RWPE2 (cell line): ENCODE measurements around the gene ARHGDIB.

Source experiments
- ATAC-seq: fragments of 200-7000 bp; cut with Tn5 transposase; 3 replicates; pipeline ENCODE4 v1.9.1; 2021; ENCODE audit warnings: low read depth
- DNase-seq: peaks from one replicate; pipeline ENCODE4 v3.0.0-alpha.2; 2020; ENCODE audit warnings: low spot score
- H3K27ac ChIP-seq: fragments of 450-650 bp; 2 replicates; pipeline ENCODE4 v1.5.1; 2017; ENCODE audit warnings: mild to moderate bottlenecking; ENCODE audit not compliant: poor library complexity, severe bottlenecking
- H3K27me3 ChIP-seq: fragments of 250-450 bp; sonication (Bioruptor Pico); 2 replicates; pipeline ENCODE4 v1.5.1; 2021; ENCODE audit warnings: mild to moderate bottlenecking, moderate library complexity; ENCODE audit not compliant: insufficient read depth, poor library complexity, severe bottlenecking
- H3K36me3 ChIP-seq: fragments of 250-450 bp; sonication (Bioruptor Pico); 2 replicates; pipeline ENCODE4 v1.5.1; 2020; ENCODE audit warnings: low read depth, mild to moderate bottlenecking, moderate library complexity
- H3K4me1 ChIP-seq: fragments of 250-450 bp; sonication (Bioruptor Pico); 2 replicates; pipeline ENCODE4 v1.5.1; 2021; ENCODE audit warnings: mild to moderate bottlenecking, moderate library complexity; ENCODE audit not compliant: insufficient read depth, poor library complexity, severe bottlenecking
- H3K4me3 ChIP-seq: fragments of 250-450 bp; sonication (Bioruptor Pico); 2 replicates; pipeline ENCODE4 v1.5.1; 2021; ENCODE audit warnings: mild to moderate bottlenecking, moderate library complexity; ENCODE audit not compliant: severe bottlenecking
- H3K9me3 ChIP-seq: fragments of 250-450 bp; sonication (Bioruptor Pico); 2 replicates; pipeline ENCODE4 v1.5.1; 2021; ENCODE audit warnings: mild to moderate bottlenecking, moderate library complexity; ENCODE audit not compliant: severe bottlenecking
- TF ChIP-seq, protein P1 (sequence below): fragments of 450-650 bp; IDR thresholded peaks from one replicate; pipeline ENCODE4 v1.5.1; 2017; ENCODE audit warnings: mild to moderate bottlenecking, moderate library complexity; ENCODE audit not compliant: poor library complexity, severe bottlenecking

Gene ARHGDIB

DNA sequence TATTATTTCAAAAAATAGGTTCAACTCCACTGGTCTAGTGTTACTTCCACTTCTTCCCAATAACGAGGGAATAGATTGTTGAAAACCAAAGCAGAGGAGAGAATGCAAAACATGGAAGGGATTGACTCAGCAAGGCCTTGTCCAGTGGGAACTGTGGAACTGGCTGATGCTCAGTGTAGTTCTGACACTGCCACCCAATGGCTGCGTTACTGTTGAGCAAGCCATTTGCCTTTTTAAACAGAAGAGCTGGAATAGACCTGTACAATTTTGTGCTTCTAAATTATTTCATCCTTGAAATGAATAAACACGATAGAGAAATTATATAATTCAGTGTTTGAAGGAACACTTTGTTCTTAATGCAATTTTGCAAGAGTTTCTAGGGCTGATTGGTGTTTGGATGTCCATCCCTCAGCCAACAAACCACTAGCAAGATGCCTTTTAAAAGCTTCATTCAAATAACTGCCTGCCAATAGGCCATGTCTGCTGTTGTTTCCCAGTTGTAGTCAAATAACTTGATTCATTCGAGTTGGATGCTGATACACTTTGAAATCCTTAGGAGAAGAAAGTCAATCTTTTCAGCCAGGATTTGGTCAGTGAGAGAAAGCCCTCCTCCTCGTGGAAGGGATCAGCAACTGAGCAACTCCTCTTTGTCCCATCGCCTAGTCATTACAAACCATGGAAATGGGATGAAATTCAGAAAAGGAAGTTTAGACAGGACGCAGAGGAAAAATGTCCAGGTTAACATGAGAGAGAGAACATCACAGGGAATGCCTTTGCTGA is 68.5 kb downstream of the ARHGDIB start:
- DNase-seq (no peak), ATAC-seq (no peak)
- H3K4me3 ChIP-seq: no peak overlapping the region

More for the DNA sequence above, 68.5 kb downstream of the ARHGDIB start:
- Histone ChIP-seq H3K27me3 (no peaks in the 10 kb centered on the region), H3K36me3 (no peaks in the 10 kb centered on the region), H3K4me1 (no peaks in the 10 kb centered on the region), H3K27ac (no peak overlapping the region), H3K9me3 (no peaks in the 10 kb centered on the region)
- TF ChIP-seq, protein P1, sequence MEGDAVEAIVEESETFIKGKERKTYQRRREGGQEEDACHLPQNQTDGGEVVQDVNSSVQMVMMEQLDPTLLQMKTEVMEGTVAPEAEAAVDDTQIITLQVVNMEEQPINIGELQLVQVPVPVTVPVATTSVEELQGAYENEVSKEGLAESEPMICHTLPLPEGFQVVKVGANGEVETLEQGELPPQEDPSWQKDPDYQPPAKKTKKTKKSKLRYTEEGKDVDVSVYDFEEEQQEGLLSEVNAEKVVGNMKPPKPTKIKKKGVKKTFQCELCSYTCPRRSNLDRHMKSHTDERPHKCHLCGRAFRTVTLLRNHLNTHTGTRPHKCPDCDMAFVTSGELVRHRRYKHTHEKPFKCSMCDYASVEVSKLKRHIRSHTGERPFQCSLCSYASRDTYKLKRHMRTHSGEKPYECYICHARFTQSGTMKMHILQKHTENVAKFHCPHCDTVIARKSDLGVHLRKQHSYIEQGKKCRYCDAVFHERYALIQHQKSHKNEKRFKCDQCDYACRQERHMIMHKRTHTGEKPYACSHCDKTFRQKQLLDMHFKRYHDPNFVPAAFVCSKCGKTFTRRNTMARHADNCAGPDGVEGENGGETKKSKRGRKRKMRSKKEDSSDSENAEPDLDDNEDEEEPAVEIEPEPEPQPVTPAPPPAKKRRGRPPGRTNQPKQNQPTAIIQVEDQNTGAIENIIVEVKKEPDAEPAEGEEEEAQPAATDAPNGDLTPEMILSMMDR: no peak
